Suprapubic skin (tissue), 4 donors: ENCODE results near the gene PRDX5.

ENCODE experiments used
- POLR2A ChIP-seq, 2 donors: fragments of 450-650 bp; IDR thresholded peaks; one replicate each; pipeline ENCODE4 v1.6.1; 2017; ENCODE audit warnings: antibody characterized with exemption in 2 of 2, mild to moderate bottlenecking in 2 of 2, moderate library complexity in 2 of 2
- POLR2AphosphoS5 ChIP-seq, 3 donors: sonication (generic); formaldehyde crosslinking; IDR thresholded peaks; one replicate each; pipeline ENCODE4 v1.6.1; 2017; ENCODE audit warnings: antibody characterized with exemption in 3 of 3
- TF ChIP-seq, protein P1 (sequence below), 2 donors: fragments of 200-600 bp in 1 of 2; fragments of 450-650 bp in 1 of 2; sonication (generic) in 1 of 2; IDR thresholded peaks; one replicate each; pipeline ENCODE4 v1.5.1; 2016 to 2019; ENCODE audit warnings: antibody characterized with exemption in 2 of 2, mild to moderate bottlenecking in 1 of 2, moderate library complexity in 1 of 2

- TF ChIP-seq, protein P1, sequence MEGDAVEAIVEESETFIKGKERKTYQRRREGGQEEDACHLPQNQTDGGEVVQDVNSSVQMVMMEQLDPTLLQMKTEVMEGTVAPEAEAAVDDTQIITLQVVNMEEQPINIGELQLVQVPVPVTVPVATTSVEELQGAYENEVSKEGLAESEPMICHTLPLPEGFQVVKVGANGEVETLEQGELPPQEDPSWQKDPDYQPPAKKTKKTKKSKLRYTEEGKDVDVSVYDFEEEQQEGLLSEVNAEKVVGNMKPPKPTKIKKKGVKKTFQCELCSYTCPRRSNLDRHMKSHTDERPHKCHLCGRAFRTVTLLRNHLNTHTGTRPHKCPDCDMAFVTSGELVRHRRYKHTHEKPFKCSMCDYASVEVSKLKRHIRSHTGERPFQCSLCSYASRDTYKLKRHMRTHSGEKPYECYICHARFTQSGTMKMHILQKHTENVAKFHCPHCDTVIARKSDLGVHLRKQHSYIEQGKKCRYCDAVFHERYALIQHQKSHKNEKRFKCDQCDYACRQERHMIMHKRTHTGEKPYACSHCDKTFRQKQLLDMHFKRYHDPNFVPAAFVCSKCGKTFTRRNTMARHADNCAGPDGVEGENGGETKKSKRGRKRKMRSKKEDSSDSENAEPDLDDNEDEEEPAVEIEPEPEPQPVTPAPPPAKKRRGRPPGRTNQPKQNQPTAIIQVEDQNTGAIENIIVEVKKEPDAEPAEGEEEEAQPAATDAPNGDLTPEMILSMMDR (IDR thresholded peaks at IDR 0.05): no peak
- no peak for TF ChIP-seq POLR2AphosphoS5 (IDR thresholded peaks at IDR 0.05)
- TF ChIP-seq POLR2A (IDR thresholded peaks at IDR 0.05): no peak
Observed at GRCh38 chr11:64292460-64293254, 25.3 kb upstream of the PRDX5 start.
